GM23338 (cell line): ENCODE measurements around the gene RFC1.

Experiments
- EZH2 ChIP-seq: fragments of 200-600 bp; sonication (generic); IDR thresholded peaks from one replicate; pipeline ENCODE4 v1.8.0; 2017; ENCODE audit warnings: antibody characterized with exemption, mild to moderate bottlenecking, low read depth; ENCODE audit not compliant: unreplicated experiment
- TF ChIP-seq, protein P1 (sequence below): IDR thresholded peaks from one replicate; pipeline ENCODE4 v1.6.1; 2018; ENCODE audit warnings: antibody characterized with exemption; ENCODE audit not compliant: unreplicated experiment
- TF ChIP-seq, protein P2 (sequence below), 2 experiments: fragments of 200-600 bp in 1 of 2; sonication (generic) in 1 of 2; conservative IDR thresholded peaks; 2 replicates each; pipeline versions ENCODE4 v1.5.1 to v1.6.1; 2016 to 2017; ENCODE audit warnings: antibody characterized with exemption in 2 of 2, low read depth in 2 of 2, mild to moderate bottlenecking in 2 of 2, moderate library complexity in 1 of 2

DNA sequence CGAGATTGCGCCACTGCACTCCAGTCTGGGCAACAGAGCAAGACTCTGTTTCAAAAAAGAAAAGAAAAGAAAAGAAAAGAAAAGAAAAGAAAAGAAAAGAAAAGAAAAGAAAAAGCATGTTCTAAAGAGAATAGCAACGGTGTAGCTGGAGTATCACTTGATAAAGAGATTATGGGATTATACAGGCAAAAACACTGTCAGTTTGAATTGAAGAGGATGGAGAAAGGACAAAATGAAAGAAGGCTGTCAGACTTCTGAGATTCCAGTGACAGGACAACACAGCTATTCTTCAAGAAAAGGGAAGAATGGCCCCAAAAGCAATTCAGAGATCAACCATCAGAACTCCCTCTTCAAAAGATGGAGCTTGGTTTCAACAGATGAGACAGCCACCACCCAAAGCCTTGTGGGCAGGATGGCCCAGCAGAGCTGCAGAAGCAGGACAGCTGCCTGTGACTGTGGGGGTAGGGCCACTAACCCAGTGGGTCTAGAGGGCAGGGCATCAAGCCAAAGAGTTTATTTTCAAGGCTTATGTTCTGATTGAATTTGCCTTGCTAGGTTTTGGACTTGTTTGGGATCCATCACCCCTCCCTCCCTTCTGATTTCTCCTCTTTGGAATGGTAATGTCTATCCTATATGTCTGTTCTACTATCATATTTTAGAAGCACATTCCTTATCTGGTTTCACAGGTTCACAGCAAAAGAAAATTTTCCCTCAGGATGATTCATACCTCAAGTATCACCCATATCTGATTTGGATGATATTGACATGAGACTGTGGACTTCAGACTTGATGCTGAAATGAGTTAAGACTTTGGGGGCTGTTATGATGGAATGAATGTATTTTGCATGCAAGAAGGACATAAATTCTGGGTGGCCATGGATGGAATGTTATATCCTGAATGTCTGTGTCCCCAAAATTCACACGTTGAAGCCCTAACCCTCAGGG lies 17.5 kb downstream of the RFC1 start:
- TF ChIP-seq, protein P1, sequence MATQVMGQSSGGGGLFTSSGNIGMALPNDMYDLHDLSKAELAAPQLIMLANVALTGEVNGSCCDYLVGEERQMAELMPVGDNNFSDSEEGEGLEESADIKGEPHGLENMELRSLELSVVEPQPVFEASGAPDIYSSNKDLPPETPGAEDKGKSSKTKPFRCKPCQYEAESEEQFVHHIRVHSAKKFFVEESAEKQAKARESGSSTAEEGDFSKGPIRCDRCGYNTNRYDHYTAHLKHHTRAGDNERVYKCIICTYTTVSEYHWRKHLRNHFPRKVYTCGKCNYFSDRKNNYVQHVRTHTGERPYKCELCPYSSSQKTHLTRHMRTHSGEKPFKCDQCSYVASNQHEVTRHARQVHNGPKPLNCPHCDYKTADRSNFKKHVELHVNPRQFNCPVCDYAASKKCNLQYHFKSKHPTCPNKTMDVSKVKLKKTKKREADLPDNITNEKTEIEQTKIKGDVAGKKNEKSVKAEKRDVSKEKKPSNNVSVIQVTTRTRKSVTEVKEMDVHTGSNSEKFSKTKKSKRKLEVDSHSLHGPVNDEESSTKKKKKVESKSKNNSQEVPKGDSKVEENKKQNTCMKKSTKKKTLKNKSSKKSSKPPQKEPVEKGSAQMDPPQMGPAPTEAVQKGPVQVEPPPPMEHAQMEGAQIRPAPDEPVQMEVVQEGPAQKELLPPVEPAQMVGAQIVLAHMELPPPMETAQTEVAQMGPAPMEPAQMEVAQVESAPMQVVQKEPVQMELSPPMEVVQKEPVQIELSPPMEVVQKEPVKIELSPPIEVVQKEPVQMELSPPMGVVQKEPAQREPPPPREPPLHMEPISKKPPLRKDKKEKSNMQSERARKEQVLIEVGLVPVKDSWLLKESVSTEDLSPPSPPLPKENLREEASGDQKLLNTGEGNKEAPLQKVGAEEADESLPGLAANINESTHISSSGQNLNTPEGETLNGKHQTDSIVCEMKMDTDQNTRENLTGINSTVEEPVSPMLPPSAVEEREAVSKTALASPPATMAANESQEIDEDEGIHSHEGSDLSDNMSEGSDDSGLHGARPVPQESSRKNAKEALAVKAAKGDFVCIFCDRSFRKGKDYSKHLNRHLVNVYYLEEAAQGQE: no peak
- TF ChIP-seq, protein P2, sequence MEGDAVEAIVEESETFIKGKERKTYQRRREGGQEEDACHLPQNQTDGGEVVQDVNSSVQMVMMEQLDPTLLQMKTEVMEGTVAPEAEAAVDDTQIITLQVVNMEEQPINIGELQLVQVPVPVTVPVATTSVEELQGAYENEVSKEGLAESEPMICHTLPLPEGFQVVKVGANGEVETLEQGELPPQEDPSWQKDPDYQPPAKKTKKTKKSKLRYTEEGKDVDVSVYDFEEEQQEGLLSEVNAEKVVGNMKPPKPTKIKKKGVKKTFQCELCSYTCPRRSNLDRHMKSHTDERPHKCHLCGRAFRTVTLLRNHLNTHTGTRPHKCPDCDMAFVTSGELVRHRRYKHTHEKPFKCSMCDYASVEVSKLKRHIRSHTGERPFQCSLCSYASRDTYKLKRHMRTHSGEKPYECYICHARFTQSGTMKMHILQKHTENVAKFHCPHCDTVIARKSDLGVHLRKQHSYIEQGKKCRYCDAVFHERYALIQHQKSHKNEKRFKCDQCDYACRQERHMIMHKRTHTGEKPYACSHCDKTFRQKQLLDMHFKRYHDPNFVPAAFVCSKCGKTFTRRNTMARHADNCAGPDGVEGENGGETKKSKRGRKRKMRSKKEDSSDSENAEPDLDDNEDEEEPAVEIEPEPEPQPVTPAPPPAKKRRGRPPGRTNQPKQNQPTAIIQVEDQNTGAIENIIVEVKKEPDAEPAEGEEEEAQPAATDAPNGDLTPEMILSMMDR (conservative IDR thresholded peaks at IDR 0.05; ENCODE audit: low read depth in 2 of 2): no peak
- TF ChIP-seq EZH2: no peak
